ENCODE data around the gene TWF1. TPM values are rescaled to one million over a fixed set of nuclear protein-coding genes. Genes with fewer than 3 reads are reported as not detected.

Gene TWF1
- total and polyA plus RNA-seq, 2 of the 8 experiments (the other 6 are each of a cell fraction or from before 2014, with no cell fraction given), result 7.6 to 27.9 TPM

DNA sequence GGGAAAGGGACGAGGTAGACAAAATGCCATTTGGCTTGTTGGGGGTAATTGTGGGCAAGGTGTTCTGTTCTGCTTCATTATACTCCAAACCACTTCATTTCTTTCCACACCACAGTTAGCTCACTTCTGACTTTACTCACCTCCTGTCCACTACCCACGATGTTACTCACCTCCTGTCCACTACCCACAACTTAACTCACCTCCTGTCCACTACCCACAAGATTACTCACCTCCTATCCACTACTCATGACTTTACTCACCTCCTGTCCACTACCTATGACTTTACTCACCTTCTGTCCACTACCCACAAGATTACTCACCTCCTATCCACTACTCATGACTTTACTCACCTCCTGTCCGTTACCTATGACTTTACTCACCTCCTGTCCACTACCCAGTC is 10.1 kb upstream of the TWF1 start (continued):
- no peak for TF ChIP-seq NRF1 (IDR thresholded peaks at IDR 0.05; ENCODE audit: low read depth, low read length)
- no peak for TF ChIP-seq RXRA (IDR thresholded peaks at IDR 0.05; ENCODE audit: insufficient read depth, low read depth, low read length)
- TF ChIP-seq SP4 (IDR thresholded peaks at IDR 0.05; ENCODE audit: low read length), result no peak
- TF ChIP-seq RNF2 (IDR thresholded peaks at IDR 0.05; ENCODE audit: borderline replicate concordance, low read depth, low read length, missing control alignments, poor library complexity, severe bottlenecking), result no peak

All from H1 (cell line).